ENCODE results near the gene INCA1. TPM values are rescaled to one million over a fixed set of nuclear protein-coding genes. Genes with fewer than 3 reads are reported as not detected.

INCA1 gene
- total RNA-seq, 2 donors from 2014 or later = 1.6 to 4.2 TPM

DNA sequence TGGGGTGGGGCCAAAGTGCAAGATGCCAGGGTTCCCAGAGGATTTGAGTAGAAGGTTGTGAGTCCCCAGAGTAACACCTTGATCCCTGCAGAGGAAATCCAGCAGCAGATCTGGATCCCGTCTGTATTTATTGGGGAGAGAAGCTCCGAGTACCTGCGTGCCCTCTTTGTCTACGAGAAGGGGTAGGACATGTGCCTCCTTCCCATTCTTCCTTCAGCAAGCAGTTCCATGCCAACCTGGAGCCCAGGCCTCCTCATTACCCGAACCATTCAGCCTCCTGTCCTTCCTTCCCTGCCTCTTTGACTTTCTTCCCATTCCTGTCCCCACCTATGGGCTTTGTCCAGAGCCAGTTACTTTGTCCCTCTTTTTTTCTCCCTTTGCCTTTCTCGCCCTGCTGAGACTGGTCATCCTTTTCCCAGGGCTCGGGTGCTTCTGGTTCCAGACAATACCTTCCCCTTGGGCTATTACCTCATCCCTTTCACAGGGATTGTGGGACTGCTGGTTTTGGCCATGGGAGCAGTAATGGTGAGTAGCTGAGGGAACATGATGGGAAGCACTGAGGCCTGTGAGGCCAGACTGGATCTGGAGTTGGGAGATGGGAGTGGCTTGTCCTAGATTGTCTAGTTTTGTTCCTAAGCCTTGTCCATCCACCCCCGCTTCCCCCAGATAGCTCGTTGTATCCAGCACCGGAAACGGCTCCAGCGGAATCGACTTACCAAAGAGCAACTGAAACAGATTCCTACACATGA, 54.4 kb downstream of the INCA1 start:
- peaks cover 23% of the 10 kb centered on the region for H3K4me1 ChIP-seq
- H3K9me3 ChIP-seq = no peaks in the 10 kb centered on the region
- TF ChIP-seq, protein P1, sequence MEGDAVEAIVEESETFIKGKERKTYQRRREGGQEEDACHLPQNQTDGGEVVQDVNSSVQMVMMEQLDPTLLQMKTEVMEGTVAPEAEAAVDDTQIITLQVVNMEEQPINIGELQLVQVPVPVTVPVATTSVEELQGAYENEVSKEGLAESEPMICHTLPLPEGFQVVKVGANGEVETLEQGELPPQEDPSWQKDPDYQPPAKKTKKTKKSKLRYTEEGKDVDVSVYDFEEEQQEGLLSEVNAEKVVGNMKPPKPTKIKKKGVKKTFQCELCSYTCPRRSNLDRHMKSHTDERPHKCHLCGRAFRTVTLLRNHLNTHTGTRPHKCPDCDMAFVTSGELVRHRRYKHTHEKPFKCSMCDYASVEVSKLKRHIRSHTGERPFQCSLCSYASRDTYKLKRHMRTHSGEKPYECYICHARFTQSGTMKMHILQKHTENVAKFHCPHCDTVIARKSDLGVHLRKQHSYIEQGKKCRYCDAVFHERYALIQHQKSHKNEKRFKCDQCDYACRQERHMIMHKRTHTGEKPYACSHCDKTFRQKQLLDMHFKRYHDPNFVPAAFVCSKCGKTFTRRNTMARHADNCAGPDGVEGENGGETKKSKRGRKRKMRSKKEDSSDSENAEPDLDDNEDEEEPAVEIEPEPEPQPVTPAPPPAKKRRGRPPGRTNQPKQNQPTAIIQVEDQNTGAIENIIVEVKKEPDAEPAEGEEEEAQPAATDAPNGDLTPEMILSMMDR (IDR thresholded peaks at IDR 0.05) = no peak
- no peak overlapping the region for H3K4me3 ChIP-seq
- H3K36me3 ChIP-seq = peaks cover 17% of the 10 kb centered on the region
- H3K27ac ChIP-seq = no peak overlapping the region
- DNase-seq = no peak
- peak overlapping the region in 1 of 2 donors; percentile 3 for H3K9ac ChIP-seq (ENCODE audit: low read depth in 2 of 2, low read length in 2 of 2)
- no peaks in the 10 kb centered on the region for H3K27me3 ChIP-seq
- intact Hi-C loops (cut with DNase I) = no loop called here

DNA sequence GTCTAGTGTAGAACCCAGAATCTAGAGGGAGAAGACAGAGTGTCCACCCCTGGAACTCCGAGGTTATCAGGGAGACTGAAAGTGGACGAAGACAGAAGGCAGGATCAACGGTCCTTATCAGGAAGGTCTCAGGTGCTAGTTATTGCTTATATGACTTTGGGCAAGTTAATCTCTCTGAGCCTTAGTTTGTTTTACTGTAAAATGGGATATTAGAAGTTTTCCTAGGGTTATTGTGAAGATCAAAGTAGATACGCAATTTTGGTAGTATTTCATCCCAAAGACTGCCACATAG, 56.1 kb downstream of the INCA1 start:
- Histone ChIP-seq H3K36me3 (peaks cover 19% of the 10 kb centered on the region), H3K9ac (ENCODE audit: low read depth in 2 of 2, low read length in 2 of 2) (peak overlapping the region; percentile 96 to 99), H3K27ac (peak overlapping the region; percentile 98)

GRCh38 chr17:4940555-4941318, 56.6 kb downstream of the INCA1 start:
- intact Hi-C loops (cut with DNase I) = no loop called here
- Histone ChIP-seq H3K4me1 (peaks cover 16% of the 10 kb centered on the region), H3K27ac (peak overlapping the region; percentile 98), H3K27me3 (no peaks in the 10 kb centered on the region), H3K9ac (ENCODE audit: low read depth in 2 of 2, low read length in 2 of 2) (peak overlapping the region; percentile 96 to 99), H3K36me3 (peaks cover 17% of the 10 kb centered on the region), H3K9me3 (no peaks in the 10 kb centered on the region), H3K4me3 (peak overlapping the region; percentile 70)
- TF ChIP-seq, protein P1 (IDR thresholded peaks at IDR 0.05) = no peak
- DNase-seq = peak; percentile 42

More for the DNA sequence above, 56.1 kb downstream of the INCA1 start:
- Histone ChIP-seq H3K4me3 (peak overlapping the region; percentile 70), H3K4me1 (peaks cover 21% of the 10 kb centered on the region), H3K27me3 (no peaks in the 10 kb centered on the region), H3K9me3 (no peaks in the 10 kb centered on the region)
- DNase-seq = no peak
- TF ChIP-seq, protein P1 (IDR thresholded peaks at IDR 0.05) = no peak
- intact Hi-C loops (cut with DNase I) = no loop called here

DNA sequence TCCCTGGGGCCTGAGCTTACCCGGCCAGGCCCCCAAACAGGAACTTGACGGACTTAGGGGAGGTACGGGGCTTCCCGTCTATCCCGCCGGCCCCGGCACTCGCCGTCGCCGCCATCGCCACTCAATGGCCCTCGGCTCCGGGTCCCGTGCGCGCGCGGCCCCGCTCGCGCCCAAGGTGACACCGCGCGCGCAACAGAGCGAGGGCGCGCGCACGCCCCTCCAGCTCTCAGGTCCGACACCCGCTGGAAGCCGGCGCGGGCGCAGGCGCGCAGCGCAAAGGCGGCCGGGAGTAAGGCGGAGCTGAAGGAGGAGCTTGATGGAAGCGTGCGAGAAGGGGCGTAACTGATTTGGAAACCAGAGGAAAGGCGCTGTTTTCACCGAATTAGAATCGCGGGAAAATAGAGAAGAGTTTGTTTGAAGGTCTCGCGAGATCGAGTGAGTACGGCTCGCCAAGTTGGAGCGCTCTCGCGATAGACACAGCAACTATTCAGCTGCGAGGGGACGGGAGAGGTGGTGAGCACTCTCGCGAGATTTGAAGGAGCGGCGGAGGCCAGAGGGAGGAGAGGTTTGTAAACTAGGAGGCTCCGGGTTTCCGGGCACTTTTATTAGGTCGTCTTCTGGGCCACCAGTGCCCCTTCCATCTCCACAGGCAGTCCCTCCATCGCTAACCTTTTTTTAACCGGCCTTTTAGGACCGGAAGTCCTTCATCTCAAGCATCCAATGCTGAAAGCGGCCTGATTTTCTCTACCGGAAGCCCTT, 57.3 kb downstream of the INCA1 start, which contains the start of the genes RNF167 and SLC25A11:
TSS of gene RNF167 (plus strand) at position 473 of the 759 bp plus-strand sequence. CDS start 642 bp downstream, outside the sequence.
TSS of gene SLC25A11 (minus strand) at position 251 of the 759 bp plus-strand sequence. CDS start at position 115, 136 bp downstream.
- Histone ChIP-seq H3K4me3 (peak within 1 kb of the TSS; percentile 70), H3K27ac (peak within 1 kb of the TSS; percentile 98), H3K9me3 (no peaks in the 10 kb centered on the region), H3K36me3 (peaks cover 17% of the 10 kb centered on the region), H3K27me3 (no peaks in the 10 kb centered on the region), H3K4me1 (peaks cover 11% of the 10 kb centered on the region), H3K9ac (ENCODE audit: low read depth in 2 of 2, low read length in 2 of 2) (peak within 1 kb of the TSS; percentile 96 to 99)
- TF ChIP-seq, protein P1 (IDR thresholded peaks at IDR 0.05) = no peak
- peak; percentile 96 for DNase-seq
- intact Hi-C loops (cut with DNase I) = loop anchor here (5.0 kb wide), 1 partner anchor 57 kb away; the partner anchor contains the start of genes INCA1 and KIF1C

- Histone ChIP-seq H3K27ac (peak overlapping the region; percentile 98), H3K4me3 (peak overlapping the region; percentile 70), H3K9ac (ENCODE audit: low read depth in 2 of 2, low read length in 2 of 2) (peak overlapping the region; percentile 96 to 99), H3K9me3 (no peaks in the 10 kb centered on the region), H3K27me3 (no peaks in the 10 kb centered on the region), H3K4me1 (peaks cover 11% of the 10 kb centered on the region), H3K36me3 (peaks cover 17% of the 10 kb centered on the region)
- intact Hi-C loops (cut with DNase I) = loop anchor here (5.0 kb wide), 1 partner anchor 58 kb away; the partner anchor contains the start of genes INCA1 and KIF1C
- no peak for DNase-seq
- TF ChIP-seq, protein P1 (IDR thresholded peaks at IDR 0.05) = no peak
Observed at GRCh38 chr17:4939546-4939795, 57.9 kb downstream of the INCA1 start.
